Caco-2 (cell line): ENCODE measurements around the gene SYP. TPM values are rescaled to one million over a fixed set of nuclear protein-coding genes. Genes with fewer than 3 reads are reported as not detected.
"Not testable (repeated sequence)": the region's sequence is repeated elsewhere in the genome, so short reads cannot be mapped to it uniquely, and the experiment has no call there.

ENCODE experiments used
- BruUV-seq: library from RNA; stranded (reverse); fragments of 400-500 nt; replicated peaks from 2 replicates; lab custom pipeline; 2021; lab: Mats Ljungman, UMichigan
- CTCF ChIA-PET: fragments of 300-600 bp; sonication (Branson Sonifier 250); formaldehyde crosslinking; loops from one replicate; lab custom pipeline; 2022; ENCODE audit warnings: antibody characterized with exemption; lab: Charles Lee
- POLR2A ChIA-PET: fragments of 300-600 bp; sonication (Branson Sonifier 250); formaldehyde crosslinking; loops from one replicate; lab custom pipeline; 2022; ENCODE audit warnings: antibody characterized with exemption; lab: Charles Lee
- DNase-seq, 2 experiments: peaks; one replicate each; pipeline versions ENCODE4 v3.0.0 to v3.0.0-alpha.2; 2020 to 2022
- H3K27me3 ChIP-seq: replicated peaks from 2 replicates; pipeline ENCODE4 v1.6.0; 2011; ENCODE audit warnings: low read length; ENCODE audit not compliant: control insufficient read depth, insufficient read depth
- H3K36me3 ChIP-seq: 2 replicates; pipeline ENCODE4 v1.5.1; 2011; ENCODE audit warnings: low read length; ENCODE audit not compliant: control insufficient read depth, insufficient read depth
- H3K4me1 ChIP-seq: fragments of 250-450 bp; sonication (Bioruptor Pico); 2 replicates; pipeline ENCODE4 v1.5.1; 2020; ENCODE audit warnings: mild to moderate bottlenecking
- H3K4me3 ChIP-seq: 2 replicates; pipeline ENCODE4 v1.5.1; 2011; ENCODE audit warnings: low read depth, mild to moderate bottlenecking, control low read depth, low read length
- H3K9me3 ChIP-seq: fragments of 250-450 bp; sonication (Bioruptor Pico); 2 replicates; pipeline ENCODE4 v1.5.1; 2020; ENCODE audit warnings: mild to moderate bottlenecking, moderate library complexity
- H3K27ac Mint-ChIP-seq: one replicate; pipeline ENCODE4 v1.8.0; 2022; ENCODE audit warnings: mixed read lengths; ENCODE audit not compliant: unreplicated experiment
- H3K27me3 Mint-ChIP-seq: one replicate; pipeline ENCODE4 v1.8.0; 2022; ENCODE audit warnings: mixed read lengths; ENCODE audit not compliant: insufficient read depth, unreplicated experiment
- H3K36me3 Mint-ChIP-seq: one replicate; pipeline ENCODE4 v1.8.0; 2022; ENCODE audit warnings: mild to moderate bottlenecking, mixed read lengths; ENCODE audit not compliant: insufficient read depth, unreplicated experiment
- H3K4me1 Mint-ChIP-seq: one replicate; pipeline ENCODE4 v1.8.0; 2022; ENCODE audit warnings: low read depth, mixed read lengths; ENCODE audit not compliant: unreplicated experiment
- H3K4me3 Mint-ChIP-seq: one replicate; pipeline ENCODE4 v1.8.0; 2022; ENCODE audit warnings: mild to moderate bottlenecking, moderate library complexity, mixed read lengths; ENCODE audit not compliant: unreplicated experiment
- H3K9me3 Mint-ChIP-seq: one replicate; pipeline ENCODE4 v1.8.0; 2022; ENCODE audit warnings: mixed read lengths; ENCODE audit not compliant: unreplicated experiment
- CTCF ChIP-seq, 2 experiments: fragments of 200-600 bp in 1 of 2; IDR thresholded peaks; 1 replicate in 1 of 2; 2 replicates in 1 of 2; pipeline versions ENCODE4 v1.5.1 to v1.8.0; 2011 to 2022; ENCODE audit warnings: antibody characterized with exemption in 1 of 2, control low read depth in 1 of 2, inconsistent platforms in 1 of 2, low read depth in 1 of 2, low read length in 1 of 2, mild to moderate bottlenecking in 1 of 2, moderate library complexity in 1 of 2; ENCODE audit not compliant: insufficient read depth in 1 of 2, severe bottlenecking in 1 of 2, unreplicated experiment in 1 of 2
- intact Hi-C: fragments of 100-400 bp; cut with micrococcal nuclease; formaldehyde crosslinking; loops from one replicate; pipeline ENCODE4 v1.10.0; 2022; ENCODE audit not compliant: unreplicated experiment
- total RNA-seq: library from RNA; stranded (reverse); gene quantifications from 2 replicates; pipeline ENCODE4 v1.2.3, GENCODE V29; 2022

Gene SYP
- total RNA-seq, 1 experiment from 2014 or later, result 18.3 TPM

- Mint-ChIP-seq H3K27me3 (no peaks in the 10 kb centered on the region), H3K4me1 (peaks cover 14% of the 10 kb centered on the region), H3K4me3 (peak overlapping the region; percentile 28), H3K9me3 (no peaks in the 10 kb centered on the region), H3K27ac (no peak overlapping the region), H3K36me3 (peaks cover 16% of the 10 kb centered on the region)
- no peak for TF ChIP-seq CTCF (IDR thresholded peaks at IDR 0.05; ENCODE audit: insufficient read depth in 1 of 2, low read depth in 1 of 2, low read length in 1 of 2, severe bottlenecking in 1 of 2, unreplicated experiment in 1 of 2)
- POLR2A ChIA-PET, result no interaction called here
- CTCF ChIA-PET, result no interaction called here
- Histone ChIP-seq H3K4me3 (no peak overlapping the region), H3K4me1 (no peaks in the 10 kb centered on the region), H3K9me3 (no peaks in the 10 kb centered on the region), H3K36me3 (no peaks in the 10 kb centered on the region), H3K27me3 (no peaks in the 10 kb centered on the region)
- BruUV-seq, result no TSS peak
- intact Hi-C loops, result loop anchor here (10.0 kb wide), 1 partner anchor 60 kb away; the partner anchor contains the start of genes CACNA1F and CCDC22
- no peak for DNase-seq
Measured at GRCh38 chrX:49174723-49175122, 25.3 kb downstream of the SYP start.

GRCh38 chrX:49173544-49173943 is 26.4 kb downstream of the SYP start:
- BruUV-seq, POLR2A ChIA-PET, CTCF ChIA-PET, DNase-seq, H3K27me3 Mint-ChIP-seq, H3K27me3 ChIP-seq, H3K27ac Mint-ChIP-seq, H3K9me3 Mint-ChIP-seq, H3K4me3 ChIP-seq, H3K4me1 ChIP-seq, H3K36me3 ChIP-seq, H3K9me3 ChIP-seq: not testable (repeated sequence)
- intact Hi-C loops, result loop anchor here (10.0 kb wide), 1 partner anchor 61 kb away; the partner anchor contains the start of genes CACNA1F and CCDC22
- Mint-ChIP-seq H3K4me3 (peak overlapping the region; percentile 86), H3K4me1 (peaks cover 14% of the 10 kb centered on the region), H3K36me3 (peaks cover 16% of the 10 kb centered on the region)

- Histone ChIP-seq H3K36me3 (no peaks in the 10 kb centered on the region), H3K27me3 (no peaks in the 10 kb centered on the region), H3K4me3 (peak overlapping the region; percentile 63), H3K4me1 (no peaks in the 10 kb centered on the region), H3K9me3 (no peaks in the 10 kb centered on the region)
- Mint-ChIP-seq H3K4me1 (peaks cover 14% of the 10 kb centered on the region), H3K4me3 (peak overlapping the region; percentile 86), H3K27me3 (no peaks in the 10 kb centered on the region), H3K36me3 (peaks cover 12% of the 10 kb centered on the region), H3K9me3 (no peaks in the 10 kb centered on the region), H3K27ac (no peak overlapping the region)
- intact Hi-C loops, result loop anchor here (10.0 kb wide), 1 partner anchor 62 kb away; the partner anchor contains the start of genes CACNA1F and CCDC22
- ChIA-PET CTCF (interaction anchor here (1.0 to 2.3 kb wide), 2 partner anchors 16 to 18 kb away, joined by 5 to 8 read pairs; no protein-coding TSS in a partner anchor), POLR2A (interaction anchor here (2.1 kb wide), 1 partner anchor 18 kb away, joined by 7 read pairs; no protein-coding TSS in a partner anchor)
- BruUV-seq, result TSS peak; percentile 61
- peak in 1 of 2 experiments; percentile 17 for DNase-seq
- TF ChIP-seq CTCF (IDR thresholded peaks at IDR 0.05; ENCODE audit: insufficient read depth in 1 of 2, low read depth in 1 of 2, low read length in 1 of 2, severe bottlenecking in 1 of 2, unreplicated experiment in 1 of 2), result no peak
Measured at GRCh38 chrX:49172280-49172780, 27.7 kb downstream of the SYP start.
